Cardiac muscle cell (in vitro differentiated cells and primary cell): ENCODE results near the gene HS6ST2. TPM values are rescaled to one million over a fixed set of nuclear protein-coding genes. Genes with fewer than 3 reads are reported as not detected.
A peak's percentile ranks its signal among the peaks of the same experiment; 100 is the strongest.

ENCODE experiments used
- DNase-seq, 2 donors: peaks; one replicate each; pipeline versions ENCODE4 v3.0.0 to v3.0.0-alpha.2; 2010 to 2017; ENCODE audit warnings: low read depth in 1 of 2, low spot score in 1 of 2
- H3K27ac ChIP-seq: fragments of 200-600 bp; sonication (generic); 2 replicates; pipeline ENCODE4 v1.5.1; 2016
- H3K27me3 ChIP-seq: fragments of 200-600 bp; sonication (generic); 2 replicates; pipeline ENCODE4 v1.6.0; 2016; ENCODE audit warnings: control low read depth
- H3K36me3 ChIP-seq: fragments of 200-600 bp; sonication (generic); 2 replicates; pipeline ENCODE4 v1.5.1; 2016; ENCODE audit warnings: control low read depth
- H3K4me1 ChIP-seq: fragments of 200-600 bp; sonication (generic); 2 replicates; pipeline ENCODE4 v1.8.1; 2017; ENCODE audit warnings: low read depth, mild to moderate bottlenecking, mixed run types
- H3K4me3 ChIP-seq: fragments of 200-600 bp; sonication (generic); 2 replicates; pipeline ENCODE4 v1.5.1; 2016; ENCODE audit warnings: mild to moderate bottlenecking
- H3K9me3 ChIP-seq: fragments of 200-600 bp; sonication (generic); 2 replicates; pipeline ENCODE4 v1.5.1; 2017; ENCODE audit warnings: low read depth, mild to moderate bottlenecking, control low read depth
- CTCF ChIP-seq: IDR thresholded peaks from 2 replicates; pipeline ENCODE4 v1.5.1; 2012; ENCODE audit warnings: low read depth, mild to moderate bottlenecking, low read length
- polyA plus RNA-seq: library from polyadenylated mRNA; unstranded; fragments of >200 nt; fragmentation: Nextera tagmentation; extraction: Ambion mirVana; gene quantifications from 2 replicates; pipeline ENCODE4 v1.2.1, GENCODE V29; 2016
- total RNA-seq: library from RNA; depleted of rRNA; stranded (reverse); fragments of >200 nt; gene quantifications from 2 replicates; pipeline ENCODE4 v1.2.3, GENCODE V29; 2016

The HS6ST2 gene
- total and polyA plus RNA-seq, 2 experiments from 2014 or later = 15.5 to 27.1 TPM

DNA sequence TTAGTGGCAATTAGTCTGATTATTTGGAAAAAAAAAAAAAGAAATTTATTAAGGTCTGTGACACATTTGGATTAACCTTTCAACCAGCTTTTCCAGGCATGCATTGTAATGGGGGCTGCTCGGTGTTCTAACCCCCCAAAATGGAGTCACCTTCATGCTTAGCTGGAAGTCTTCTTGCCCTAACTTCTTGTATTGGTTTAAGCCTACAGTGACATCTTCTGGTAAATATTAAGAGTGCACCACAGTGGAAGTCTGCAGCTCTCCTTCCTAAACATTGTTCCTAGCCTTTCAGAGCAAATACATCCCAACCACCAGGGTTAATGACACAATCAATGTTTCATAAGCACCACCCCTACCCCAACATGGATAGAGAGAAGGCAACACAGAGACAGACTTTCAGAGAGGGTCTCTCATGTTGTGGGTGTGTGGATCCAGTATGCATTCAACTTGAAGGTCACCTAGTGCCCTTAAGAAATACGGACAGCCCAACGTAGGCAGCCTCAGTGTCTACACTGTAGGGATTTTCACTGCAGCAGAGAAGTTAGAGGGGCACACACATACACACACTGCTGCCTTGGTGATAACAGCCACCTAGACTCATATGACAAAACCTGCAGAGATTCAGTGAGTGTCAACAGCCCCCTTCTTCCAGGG lies 326.7 kb downstream of the HS6ST2 start:
- Histone ChIP-seq H3K4me1 (no peaks in the 10 kb centered on the region), H3K36me3 (no peaks in the 10 kb centered on the region), H3K27ac (no peak overlapping the region), H3K4me3 (no peak overlapping the region), H3K9me3 (no peaks in the 10 kb centered on the region), H3K27me3 (no peaks in the 10 kb centered on the region)
- DNase-seq = peak; percentile 52 to 53
- peak; percentile 50 for TF ChIP-seq CTCF

- Histone ChIP-seq H3K4me3 (no peak overlapping the region), H3K36me3 (no peaks in the 10 kb centered on the region), H3K4me1 (no peaks in the 10 kb centered on the region), H3K9me3 (no peaks in the 10 kb centered on the region), H3K27me3 (no peaks in the 10 kb centered on the region), H3K27ac (no peak overlapping the region)
- TF ChIP-seq CTCF = no peak
- DNase-seq = no peak
Measured at GRCh38 chrX:132624466-132624865, 334.0 kb downstream of the HS6ST2 start.

DNA sequence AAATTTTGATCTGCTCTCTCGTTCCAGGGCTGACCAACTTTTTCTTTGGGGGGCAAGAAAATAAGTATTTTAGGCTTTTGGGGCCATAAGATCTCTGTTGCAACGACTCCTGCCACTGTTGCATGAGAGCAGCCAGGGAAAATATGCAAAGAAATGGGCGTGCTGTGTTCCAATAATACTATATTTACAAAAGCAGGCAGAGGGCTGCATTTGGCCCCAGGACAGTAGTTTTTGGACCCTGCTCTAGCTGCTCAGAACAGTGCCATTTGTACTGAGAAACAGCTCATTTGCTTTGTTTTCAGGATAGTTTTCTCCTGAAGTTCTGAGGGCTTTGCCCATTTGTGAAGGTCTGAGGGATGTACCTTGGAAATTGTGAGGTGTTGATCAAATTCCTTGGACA lies 334.5 kb downstream of the HS6ST2 start:
- no peaks in the 10 kb centered on the region for H3K36me3 ChIP-seq
- no peak overlapping the region for H3K4me3 ChIP-seq
- no peaks in the 10 kb centered on the region for H3K27me3 ChIP-seq
- no peaks in the 10 kb centered on the region for H3K9me3 ChIP-seq
- no peaks in the 10 kb centered on the region for H3K4me1 ChIP-seq
- no peak for TF ChIP-seq CTCF
- DNase-seq = no peak
- no peak overlapping the region for H3K27ac ChIP-seq

GRCh38 chrX:132623300-132623699 lies 335.1 kb downstream of the HS6ST2 start:
- H3K36me3 ChIP-seq = no peaks in the 10 kb centered on the region
- DNase-seq = no peak
- H3K27me3 ChIP-seq = no peaks in the 10 kb centered on the region
- no peak overlapping the region for H3K4me3 ChIP-seq
- no peaks in the 10 kb centered on the region for H3K9me3 ChIP-seq
- H3K4me1 ChIP-seq = no peaks in the 10 kb centered on the region
- no peak overlapping the region for H3K27ac ChIP-seq
- TF ChIP-seq CTCF = no peak

GRCh38 chrX:132622130-132622529 lies 336.3 kb downstream of the HS6ST2 start:
- peak in 1 of 2 donors; percentile 39 for DNase-seq
- no peaks in the 10 kb centered on the region for H3K36me3 ChIP-seq
- H3K27ac ChIP-seq = no peak overlapping the region
- TF ChIP-seq CTCF = no peak
- no peaks in the 10 kb centered on the region for H3K9me3 ChIP-seq
- no peak overlapping the region for H3K4me3 ChIP-seq
- no peaks in the 10 kb centered on the region for H3K27me3 ChIP-seq
- no peaks in the 10 kb centered on the region for H3K4me1 ChIP-seq
